Suppressor macrophage (primary cell): Measurements from ENCODE around the gene B4GALT3.

ENCODE experiments used
- DNase-seq, 4 experiments: peaks; one replicate each; pipeline ENCODE4 v3.0.0-alpha.2; 2020 to 2022

B4GALT3 gene

DNA sequence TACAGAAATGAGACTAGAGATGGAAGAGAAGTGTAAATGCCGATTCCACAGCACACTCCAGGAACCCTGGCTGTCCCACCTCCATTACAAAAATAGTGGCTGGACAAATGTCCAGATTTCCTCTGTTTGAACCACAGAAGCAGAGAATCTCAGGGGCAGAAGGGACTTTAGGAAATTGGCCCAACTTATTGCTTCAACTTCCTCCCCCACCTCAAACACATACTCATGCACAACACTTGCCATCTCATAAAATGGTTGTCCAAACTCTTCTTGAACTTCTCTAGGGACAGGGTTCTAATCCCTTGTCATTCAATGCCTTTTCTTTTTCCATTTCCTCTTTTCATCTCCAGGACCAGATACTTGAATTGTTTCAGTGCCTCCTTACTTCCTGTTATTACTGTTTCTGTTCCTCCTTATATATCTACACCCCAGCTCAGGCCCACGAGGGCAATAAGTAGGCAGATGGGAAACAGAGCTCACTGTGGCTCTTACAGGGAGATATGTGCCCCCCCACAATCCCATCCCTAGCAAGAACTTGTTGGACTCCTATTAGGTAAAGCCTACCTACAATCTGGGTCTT, 8.5 kb upstream of the B4GALT3 start:
- peak; percentile 79 to 95 (median 87) for DNase-seq

DNA sequence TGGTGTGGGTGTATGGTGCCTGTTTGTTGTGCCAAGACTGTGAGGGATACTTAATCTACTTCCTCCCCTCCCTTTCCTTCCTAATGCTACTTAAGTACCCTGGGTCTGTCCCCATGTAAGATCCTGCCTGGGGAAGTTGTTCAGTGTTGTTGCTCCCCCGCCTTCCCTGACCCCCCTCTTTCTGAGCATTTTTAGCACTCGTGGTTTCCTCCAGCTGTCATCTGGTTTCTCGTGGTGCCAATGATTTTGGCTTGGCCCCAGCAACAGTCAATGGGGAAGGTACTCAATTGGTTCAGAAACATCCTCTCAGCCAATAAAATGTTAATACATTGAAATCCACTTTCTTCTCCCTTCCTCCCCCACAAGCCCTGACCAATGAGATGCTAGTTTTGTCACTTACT, 8.0 kb upstream of the B4GALT3 start:
- DNase-seq = peak; percentile 94 to 98 (median 96)

DNA sequence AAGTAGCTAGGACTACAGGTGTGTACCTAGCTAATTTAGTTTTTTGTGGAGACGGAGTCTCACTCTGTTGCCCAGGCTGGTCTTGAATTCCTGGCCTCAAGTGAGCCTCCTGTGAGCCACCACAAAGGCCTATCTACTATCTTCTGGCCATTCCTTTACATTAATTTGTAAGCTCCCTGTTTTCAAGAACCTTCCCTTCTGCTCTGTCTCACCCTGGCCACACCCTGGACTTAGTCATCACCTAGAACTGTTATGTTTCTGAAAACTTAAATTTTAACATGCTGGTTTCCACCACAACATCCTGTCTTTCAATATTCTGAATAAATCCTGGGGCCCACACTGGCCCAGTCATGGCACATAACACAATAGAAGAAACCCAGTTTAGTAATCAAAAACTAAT, 4.9 kb upstream of the B4GALT3 start:
- DNase-seq = peak in 2 of 4 experiments; percentile 36

- DNase-seq = peak; percentile 52 to 67 (median 54)
Observed at GRCh38 chr1:161180639-161181038, 3.3 kb upstream of the B4GALT3 start.

GRCh38 chr1:161179698-161180097, 2.4 kb upstream of the B4GALT3 start:
- no peak for DNase-seq

GRCh38 chr1:161177936-161178244, 583 bp upstream of the B4GALT3 start:
- no peak for DNase-seq

GRCh38 chr1:161176468-161177111, 717 bp downstream of the B4GALT3 start:
- no peak for DNase-seq

- DNase-seq = no peak
Observed at GRCh38 chr1:161175771-161176453, 1.4 kb downstream of the B4GALT3 start.

GRCh38 chr1:161174911-161175310, 2.4 kb downstream of the B4GALT3 start:
- DNase-seq = no peak

- DNase-seq = no peak
Observed at GRCh38 chr1:161173711-161174110, 3.6 kb downstream of the B4GALT3 start.

DNA sequence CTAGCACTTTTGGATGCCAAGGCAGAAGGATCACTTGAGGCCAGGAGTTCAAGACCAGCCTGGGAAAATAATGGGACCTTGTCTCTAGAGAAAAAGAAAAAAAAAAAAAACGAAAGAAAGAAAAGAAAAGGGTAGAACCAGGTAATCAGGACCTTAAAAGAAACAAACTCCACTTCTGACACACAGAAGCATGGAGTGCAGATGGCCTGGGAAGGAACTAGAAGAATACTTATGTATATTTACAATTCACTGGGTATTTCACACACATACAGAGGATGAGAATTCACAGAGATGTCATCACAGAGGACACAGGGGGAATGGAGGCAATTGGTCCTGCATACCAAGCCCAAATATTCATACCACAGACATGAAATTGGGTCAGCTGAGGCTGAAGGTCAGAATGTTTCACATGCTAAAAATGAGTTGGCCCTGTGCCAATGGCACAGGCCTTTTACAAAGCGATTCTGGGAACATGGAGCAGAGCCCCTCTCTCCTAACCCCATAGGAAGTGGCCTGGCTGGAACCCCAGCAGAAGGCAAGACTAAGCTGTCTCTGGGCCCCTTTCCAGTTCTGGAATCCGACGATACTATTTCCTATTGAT, 4.4 kb downstream of the B4GALT3 start:
- DNase-seq = no peak

DNA sequence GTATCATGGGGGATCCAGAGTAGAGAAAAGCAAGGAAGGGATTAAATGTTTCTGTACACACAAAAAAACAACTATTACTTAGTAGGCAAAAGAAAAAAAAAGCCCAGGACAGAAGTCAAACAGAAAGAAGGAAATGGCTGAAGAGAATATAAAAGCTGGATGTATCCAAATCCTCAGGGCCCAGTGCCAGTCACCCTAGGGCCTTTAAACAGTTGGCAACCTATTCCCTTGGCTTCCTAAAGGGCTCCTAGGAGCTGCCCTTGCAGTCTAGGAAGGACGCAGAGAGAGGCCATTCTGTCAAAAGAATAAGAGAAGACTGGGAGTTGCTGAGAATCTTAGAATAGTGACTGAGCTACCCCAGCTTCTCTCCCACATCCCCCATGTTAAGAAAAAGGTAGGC, 5.0 kb downstream of the B4GALT3 start:
- no peak for DNase-seq

- no peak for DNase-seq
Observed at GRCh38 chr1:161171696-161172095, 5.6 kb downstream of the B4GALT3 start.

DNA sequence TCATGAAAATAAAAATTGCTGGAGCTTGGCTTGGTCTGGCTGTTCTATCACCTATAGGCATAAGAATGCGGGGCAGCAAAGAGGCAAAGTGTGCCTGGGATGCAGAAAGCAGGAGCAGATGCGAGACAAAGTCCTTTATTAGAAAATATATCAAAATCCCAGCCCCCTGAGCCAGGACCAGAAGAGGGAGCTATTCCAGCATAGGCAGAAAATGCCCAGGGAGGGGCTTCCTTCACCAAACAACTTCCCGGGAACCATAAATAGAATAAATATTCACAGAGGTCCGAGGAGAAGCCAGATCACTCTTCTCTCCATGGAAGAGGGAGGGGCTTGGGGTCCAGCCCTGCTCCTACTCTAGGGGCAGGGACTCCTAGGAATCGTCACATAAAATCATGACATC, 6.1 kb downstream of the B4GALT3 start:
- no peak for DNase-seq

GRCh38 chr1:161168906-161169305, 8.4 kb downstream of the B4GALT3 start:
- DNase-seq = no peak

DNA sequence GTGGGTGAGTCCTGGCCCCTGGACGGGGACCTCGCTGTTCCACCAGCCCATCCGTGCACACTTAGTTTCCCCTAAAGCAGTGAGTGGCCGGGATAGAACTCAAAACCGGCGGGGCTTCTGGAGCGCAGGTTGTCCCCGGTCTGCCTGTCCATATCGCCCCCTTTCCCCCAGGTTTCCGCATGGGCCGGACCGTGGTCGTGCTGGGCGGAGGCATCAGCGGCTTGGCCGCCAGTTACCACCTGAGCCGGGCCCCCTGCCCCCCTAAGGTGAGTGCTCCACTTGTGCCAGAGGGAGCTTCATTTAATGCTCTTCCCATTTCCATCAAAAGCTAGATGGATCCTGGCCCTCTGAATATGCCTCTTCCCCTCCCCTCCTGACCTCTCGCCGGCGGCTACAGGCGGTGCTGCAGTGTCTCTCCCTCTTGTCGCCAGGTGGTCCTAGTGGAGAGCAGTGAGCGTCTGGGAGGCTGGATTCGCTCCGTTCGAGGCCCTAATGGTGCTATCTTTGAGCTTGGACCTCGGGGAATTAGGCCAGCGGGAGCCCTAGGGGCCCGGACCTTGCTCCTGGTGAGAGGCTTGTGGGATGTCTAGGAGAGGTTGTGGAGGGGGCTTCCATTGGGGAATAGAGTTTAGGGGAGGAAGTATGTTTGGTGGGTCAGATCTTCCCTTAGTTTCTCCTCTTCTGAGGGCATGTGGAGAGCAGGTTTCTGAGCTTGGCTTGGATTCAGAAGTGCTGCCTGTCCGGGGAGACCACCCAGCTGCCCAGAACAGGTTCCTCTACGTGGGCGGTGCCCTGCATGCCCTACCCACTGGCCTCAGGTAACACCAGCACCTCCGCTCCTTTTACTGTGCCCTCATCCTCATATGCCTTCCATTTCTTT, 10.4 kb downstream of the B4GALT3 start:
- no peak for DNase-seq

GRCh38 chr1:161165742-161166668, 11.3 kb downstream of the B4GALT3 start, which contains the start of gene PPOX:
PPOX (plus strand) TSS chr1:161166426; CDS start chr1:161166848, 422 bp downstream.
- peak; percentile 95 to 98 (median 96) for DNase-seq

DNA sequence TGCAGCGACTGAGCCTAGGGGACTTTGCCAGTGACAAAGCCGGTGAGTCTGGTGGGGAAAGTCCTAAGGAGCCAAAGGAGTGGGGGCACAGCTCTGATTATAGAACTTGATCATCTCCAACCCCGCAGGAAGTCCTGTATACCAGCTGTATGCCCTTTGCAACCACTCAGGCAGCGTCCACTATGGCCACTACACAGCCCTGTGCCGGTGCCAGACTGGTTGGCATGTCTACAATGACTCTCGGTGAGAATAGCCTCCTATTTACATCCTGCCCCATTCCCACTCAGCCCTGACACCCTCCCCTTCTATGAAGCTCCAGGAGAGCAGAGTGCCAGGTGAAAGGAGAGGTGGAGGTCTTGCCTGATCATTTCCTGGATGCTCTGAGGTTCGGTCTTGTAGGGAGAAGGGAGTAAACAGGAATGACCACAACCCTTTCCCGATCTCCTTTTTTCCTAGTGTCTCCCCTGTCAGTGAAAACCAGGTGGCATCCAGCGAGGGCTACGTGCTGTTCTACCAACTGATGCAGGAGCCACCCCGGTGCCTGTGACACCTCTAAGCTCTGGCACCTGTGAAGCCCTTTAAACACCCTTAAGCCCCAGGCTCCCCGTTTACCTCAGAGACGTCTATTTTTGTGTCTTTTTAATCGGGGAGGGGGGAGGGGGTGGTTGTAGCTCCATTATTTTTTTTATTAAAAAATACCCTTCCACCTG, 12.3 kb downstream of the B4GALT3 start:
- DNase-seq = no peak

DNA sequence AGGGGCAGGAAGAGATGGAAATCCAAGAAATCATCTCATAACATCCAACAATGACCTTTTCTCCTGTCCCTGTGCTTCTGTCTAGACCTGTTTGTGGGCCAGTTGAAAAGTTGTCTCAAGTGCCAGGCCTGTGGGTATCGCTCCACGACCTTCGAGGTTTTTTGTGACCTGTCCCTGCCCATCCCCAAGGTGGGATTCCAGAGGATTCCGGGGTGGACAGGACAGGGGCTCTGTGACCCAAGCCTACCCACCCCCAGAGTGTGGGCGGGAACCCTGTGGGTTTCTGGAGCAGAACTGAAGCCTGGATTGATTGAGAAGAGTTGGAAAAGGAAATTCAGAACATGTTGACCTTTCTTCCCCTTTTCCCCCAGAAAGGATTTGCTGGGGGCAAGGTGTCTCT, 13.5 kb downstream of the B4GALT3 start:
- no peak for DNase-seq

GRCh38 chr1:161162806-161163205, 14.5 kb downstream of the B4GALT3 start:
- DNase-seq = no peak

GRCh38 chr1:161162052-161162451, 15.3 kb downstream of the B4GALT3 start:
- no peak for DNase-seq
